GM20000 (cell line): ENCODE data around the gene DAGLB.

Experiments
- DNase-seq: peaks from one replicate; pipeline ENCODE4 v3.0.0; 2012; ENCODE audit warnings: low spot score
- CTCF ChIP-seq: IDR thresholded peaks from 2 replicates; pipeline ENCODE4 v1.5.1; 2012; ENCODE audit warnings: mild to moderate bottlenecking, control low read depth; ENCODE audit errors: extremely low read depth, missing control alignments

The DAGLB gene

GRCh38 chr7:6435486-6436384 lies 12.0 kb downstream of the DAGLB start:
- peak; percentile 91 for DNase-seq
- peak; percentile 86 for TF ChIP-seq CTCF

GRCh38 chr7:6433784-6434615 lies 13.8 kb downstream of the DAGLB start:
- TF ChIP-seq CTCF: no peak
- no peak for DNase-seq

GRCh38 chr7:6432781-6433180 lies 15.0 kb downstream of the DAGLB start:
- TF ChIP-seq CTCF: no peak
- no peak for DNase-seq

GRCh38 chr7:6430974-6431373 lies 16.8 kb downstream of the DAGLB start:
- DNase-seq: no peak
- no peak for TF ChIP-seq CTCF

- no peak for TF ChIP-seq CTCF
- DNase-seq: peak; percentile 10
Measured at GRCh38 chr7:6430271-6430940, 17.3 kb downstream of the DAGLB start.

- no peak for TF ChIP-seq CTCF
Measured at GRCh38 chr7:6425948-6426347, 21.8 kb downstream of the DAGLB start.

More at GRCh38 chr7:6425948-6426347, 21.8 kb downstream of the DAGLB start:
- no peak for DNase-seq
